IMR-90 (cell line): ENCODE results near the gene MAVS. TPM values are rescaled to one million over a fixed set of nuclear protein-coding genes. Genes with fewer than 3 reads are reported as not detected.
"Not testable (repeated sequence)": the region's sequence is repeated elsewhere in the genome, so short reads cannot be mapped to it uniquely, and the experiment has no call there.

Experiments
- ATAC-seq: fragments of 200-7000 bp; cut with Tn5 transposase; 2 replicates; pipeline ENCODE4 v1.9.1; 2020; ENCODE audit warnings: low read depth, mild to moderate bottlenecking, moderate library complexity
- BruUV-seq: library from RNA; stranded (reverse); fragments of 400-500 nt; replicated peaks from 2 replicates; lab custom pipeline; 2021; lab: Mats Ljungman, UMichigan
- CTCF ChIA-PET: fragments of 300-600 bp; formaldehyde crosslinking; extraction: SDS; loops from one replicate; lab custom pipeline; 2021; ENCODE audit warnings: antibody characterized with exemption; lab: Yijun Ruan, JAX
- POLR2A ChIA-PET: fragments of 300-600 bp; sonication (Branson Sonifier 250); formaldehyde crosslinking; loops from one replicate; lab custom pipeline; 2022; ENCODE audit warnings: antibody characterized with exemption; ENCODE audit not compliant: unreplicated experiment; lab: Charles Lee
- DNase-seq: peaks from one replicate; pipeline ENCODE4 v3.0.0; 2013
- H2AFZ ChIP-seq: replicated peaks from 2 replicates; pipeline ENCODE3; 2013; ENCODE audit warnings: low read length, mild to moderate bottlenecking; ENCODE audit not compliant: poor library complexity
- H2AK5ac ChIP-seq: 2 replicates; pipeline ENCODE4 v1.6.1; 2013; ENCODE audit warnings: low read depth, low read length, inconsistent platforms
- H2AK9ac ChIP-seq: replicated peaks from 2 replicates; pipeline ENCODE3; 2013; ENCODE audit warnings: mild to moderate bottlenecking, low read depth, low read length, moderate library complexity; ENCODE audit not compliant: poor library complexity
- H2BK120ac ChIP-seq: 2 replicates; pipeline ENCODE4 v1.6.1; 2013; ENCODE audit warnings: low read depth, low read length, inconsistent platforms
- H2BK15ac ChIP-seq: 3 replicates; pipeline ENCODE4 v1.6.1; 2013; ENCODE audit warnings: low read depth, low read length, inconsistent platforms
- H2BK20ac ChIP-seq: 2 replicates; pipeline ENCODE4 v1.6.1; 2013; ENCODE audit warnings: low read depth, mild to moderate bottlenecking, inconsistent platforms, low read length, moderate library complexity
- H2BK5ac ChIP-seq: 2 replicates; pipeline ENCODE4 v1.6.1; 2013; ENCODE audit warnings: mild to moderate bottlenecking, low read depth, low read length, inconsistent platforms; ENCODE audit not compliant: poor library complexity, severe bottlenecking
- H3K14ac ChIP-seq: replicated peaks from 2 replicates; pipeline ENCODE4 v1.6.1; 2013; ENCODE audit warnings: low read depth, low read length, inconsistent platforms
- H3K18ac ChIP-seq: 2 replicates; pipeline ENCODE4 v1.6.1; 2013; ENCODE audit warnings: low read depth, low read length, control low read depth
- H3K23ac ChIP-seq: 2 replicates; pipeline ENCODE4 v1.6.1; 2013; ENCODE audit warnings: low read depth, low read length, inconsistent platforms
- H3K27ac ChIP-seq: 2 replicates; pipeline ENCODE4 v1.5.1; 2013; ENCODE audit warnings: mild to moderate bottlenecking, control low read depth, low read length; ENCODE audit not compliant: insufficient read depth
- H3K27me3 ChIP-seq: 2 replicates; pipeline ENCODE4 v1.6.1; 2013; ENCODE audit warnings: low read length; ENCODE audit not compliant: control insufficient read depth, insufficient read depth
- H3K36me3 ChIP-seq: 2 replicates; pipeline ENCODE4 v1.6.1; 2013; ENCODE audit warnings: low read length, mixed read lengths; ENCODE audit not compliant: control insufficient read depth, insufficient read depth
- H3K4ac ChIP-seq: 2 replicates; pipeline ENCODE4 v1.6.1; 2013; ENCODE audit warnings: low read depth, low read length, inconsistent platforms
- H3K4me1 ChIP-seq: 2 replicates; pipeline ENCODE4 v1.6.1; 2013; ENCODE audit warnings: low read length, mixed read lengths; ENCODE audit not compliant: control insufficient read depth, insufficient read depth
- H3K4me2 ChIP-seq: 2 replicates; pipeline ENCODE4 v1.6.1; 2013; ENCODE audit warnings: low read depth, mild to moderate bottlenecking, control low read depth, low read length, moderate library complexity
- H3K4me3 ChIP-seq: 2 replicates; pipeline ENCODE4 v1.5.1; 2013; ENCODE audit warnings: low read depth, mild to moderate bottlenecking, control low read depth, low read length, moderate library complexity; ENCODE audit not compliant: insufficient read depth
- H3K56ac ChIP-seq: 2 replicates; pipeline ENCODE4 v1.6.1; 2013; ENCODE audit warnings: low read length, inconsistent platforms; ENCODE audit not compliant: insufficient read depth; ENCODE audit errors: extremely low read depth
- H3K79me1 ChIP-seq, 2 experiments: 2 replicates each; pipeline ENCODE4 v1.6.1; 2013; ENCODE audit warnings: low read length in 2 of 2, inconsistent platforms in 1 of 2, low read depth in 1 of 2
- H3K9ac ChIP-seq: 2 replicates; pipeline ENCODE4 v1.6.1; 2013; ENCODE audit warnings: low read depth, low read length, control low read depth
- H3K9me1 ChIP-seq: 2 replicates; pipeline ENCODE4 v1.6.1; 2013; ENCODE audit warnings: low read length, inconsistent platforms; ENCODE audit not compliant: insufficient read depth
- H3K9me3 ChIP-seq: 2 replicates; pipeline ENCODE4 v1.6.1; 2013; ENCODE audit warnings: low read length; ENCODE audit not compliant: control insufficient read depth, insufficient read depth
- H4K20me1 ChIP-seq: 2 replicates; pipeline ENCODE4 v1.6.1; 2013; ENCODE audit warnings: low read length, inconsistent platforms; ENCODE audit not compliant: insufficient read depth
- H4K5ac ChIP-seq: 2 replicates; pipeline ENCODE4 v1.6.1; 2013; ENCODE audit warnings: mild to moderate bottlenecking, low read depth, low read length, control low read depth
- H4K8ac ChIP-seq, 2 experiments: 2 replicates each; pipeline ENCODE4 v1.6.1; 2013; ENCODE audit warnings: low read depth in 2 of 2, low read length in 2 of 2, control low read depth in 1 of 2, inconsistent platforms in 1 of 2
- H4K91ac ChIP-seq: 2 replicates; pipeline ENCODE4 v1.6.1; 2013; ENCODE audit warnings: low read depth, low read length, inconsistent platforms; ENCODE audit not compliant: insufficient read depth
- WGBS, 2 experiments: methylation state at CpG; one replicate each; pipeline versions ENCODE4 v1.1.5 to v1.1.7; 2013; ENCODE audit warnings: missing lambda C conversion rate in 2 of 2; ENCODE audit not compliant: insufficient read length in 1 of 2; ENCODE audit errors: extremely low coverage in 2 of 2; 5-methylcytosine and 5-hydroxymethylcytosine counted together
- dilution Hi-C: fragments of 300-500 bp; cut with HindIII; formaldehyde crosslinking; loops from one replicate; pipeline ENCODE4 v1.14.3; 2018; ENCODE audit warnings: low sequenced_read_pairs; ENCODE audit not compliant: unreplicated experiment
- in situ Hi-C: fragments of 300-500 bp; cut with MboI; formaldehyde crosslinking; loops from 3 replicates; pipeline ENCODE4 v1.14.3; 2019; ENCODE audit warnings: low sequenced_read_pairs, inconsistent platforms, mixed read lengths
- intact Hi-C: fragments of 100-400 bp; cut with micrococcal nuclease; formaldehyde crosslinking; loops from 2 replicates; pipeline ENCODE4 v1.10.0; 2022
- polyA plus RNA-seq, 3 experiments: library from polyadenylated mRNA; depleted of rRNA; stranded (reverse); fragments of >200 nt; gene quantifications; 2 replicates each; pipeline ENCODE4 v1.2.3, GENCODE V29; 2012; ENCODE audit warnings: low replicate concordance in 1 of 3
- total RNA-seq: library from RNA; depleted of rRNA; stranded (reverse); fragments of >200 nt; gene quantifications from 2 replicates; pipeline ENCODE4 v1.2.3, GENCODE V29; 2012

The MAVS gene
- total and polyA plus RNA-seq, 2 of the 4 experiments (the other 2 are of a cell fraction), result 10.4 to 15.6 TPM

GRCh38 chr20:3906744-3907721 lies 60.4 kb downstream of the MAVS start:
- DNase-seq, H3K23ac ChIP-seq, H2AK9ac ChIP-seq, H3K14ac ChIP-seq, dilution Hi-C loops, H4K91ac ChIP-seq, H2AK5ac ChIP-seq, H3K9ac ChIP-seq, intact Hi-C loops, H2BK5ac ChIP-seq, H3K9me3 ChIP-seq, BruUV-seq, H3K18ac ChIP-seq, H2BK20ac ChIP-seq, H3K56ac ChIP-seq, H2AFZ ChIP-seq, H3K4me3 ChIP-seq, ATAC-seq, H4K8ac ChIP-seq, H3K4me2 ChIP-seq, H3K27ac ChIP-seq, CTCF ChIA-PET, H2BK120ac ChIP-seq, H3K4me1 ChIP-seq, H4K5ac ChIP-seq, in situ Hi-C loops, H2BK15ac ChIP-seq, H3K27me3 ChIP-seq, POLR2A ChIA-PET, H3K4ac ChIP-seq: not testable (repeated sequence)
- H4K20me1 ChIP-seq, result peaks cover 95% of the 10 kb centered on the region
- H3K79me1 ChIP-seq, result peaks cover 16 to 54% of the 10 kb centered on the region in 2 experiments
- H3K36me3 ChIP-seq, result peaks cover 24% of the 10 kb centered on the region
- no CpG with 5 or more reads among the region's 17 CpGs for WGBS, 2 experiments
- peaks cover 14% of the 10 kb centered on the region for H3K9me1 ChIP-seq
